HEK293 (cell line): Measurements from ENCODE around the gene LYL1.

Source experiments
- BCL11B ChIP-seq: fragments of 450-650 bp; formaldehyde crosslinking; IDR thresholded peaks from 2 replicates; pipeline ENCODE4 v1.5.1; 2016; ENCODE audit warnings: low read depth, missing biosample characterization, missing genetic modification characterization
- GLI2 ChIP-seq: fragments of 450-650 bp; formaldehyde crosslinking; IDR thresholded peaks from 2 replicates; pipeline ENCODE4; 2017; ENCODE audit warnings: missing biosample characterization, missing genetic modification characterization, low read depth, borderline replicate concordance
- KLF10 ChIP-seq: fragments of 450-650 bp; IDR thresholded peaks from 2 replicates; pipeline ENCODE4 v1.5.1; 2018; ENCODE audit warnings: missing biosample characterization, mild to moderate bottlenecking, missing genetic modification characterization
- KLF9 ChIP-seq: fragments of 450-650 bp; formaldehyde crosslinking; IDR thresholded peaks from 2 replicates; pipeline ENCODE4 v1.5.1; 2016; ENCODE audit warnings: missing biosample characterization, missing genetic modification characterization, low read depth
- RBAK ChIP-seq: fragments of 450-650 bp; formaldehyde crosslinking; IDR thresholded peaks from 2 replicates; pipeline ENCODE4 v1.5.1; 2016; ENCODE audit warnings: missing biosample characterization, missing genetic modification characterization
- TCF7L2 ChIP-seq: IDR thresholded peaks from 2 replicates; pipeline ENCODE4 v1.6.1; 2011; ENCODE audit warnings: low read depth, mild to moderate bottlenecking, inconsistent platforms, low read length, moderate library complexity, borderline replicate concordance
- WT1 ChIP-seq: fragments of 450-650 bp; formaldehyde crosslinking; IDR thresholded peaks from 2 replicates; pipeline ENCODE4 v1.5.1; 2016; ENCODE audit warnings: missing biosample characterization, missing genetic modification characterization
- YY1 ChIP-seq: fragments of 450-650 bp; formaldehyde crosslinking; IDR thresholded peaks from 2 replicates; pipeline ENCODE4 v1.5.1; 2018; ENCODE audit warnings: missing biosample characterization, missing genetic modification characterization
- YY2 ChIP-seq: fragments of 450-650 bp; formaldehyde crosslinking; IDR thresholded peaks from 2 replicates; pipeline ENCODE4 v1.5.1; 2016; ENCODE audit warnings: missing biosample characterization, missing genetic modification characterization
- ZBTB11 ChIP-seq: fragments of 450-650 bp; formaldehyde crosslinking; conservative IDR thresholded peaks from 2 replicates; pipeline ENCODE4 v1.5.1; 2016; ENCODE audit warnings: low read depth, missing biosample characterization, missing genetic modification characterization
- ZBTB17 ChIP-seq: fragments of 450-650 bp; formaldehyde crosslinking; IDR thresholded peaks from 2 replicates; pipeline ENCODE4 v1.5.1; 2016; ENCODE audit warnings: missing biosample characterization, missing genetic modification characterization
- ZEB2 ChIP-seq: fragments of 450-650 bp; formaldehyde crosslinking; IDR thresholded peaks from 2 replicates; pipeline ENCODE4 v1.5.1; 2016; ENCODE audit warnings: missing biosample characterization, missing genetic modification characterization
- ZFP3 ChIP-seq: fragments of 450-650 bp; formaldehyde crosslinking; IDR thresholded peaks from 2 replicates; pipeline ENCODE4 v1.5.1; 2016; ENCODE audit warnings: low read depth, missing biosample characterization, missing genetic modification characterization
- ZNF10 ChIP-seq: fragments of 450-650 bp; formaldehyde crosslinking; IDR thresholded peaks from 2 replicates; pipeline ENCODE4 v1.5.1; 2017; ENCODE audit warnings: missing biosample characterization, missing genetic modification characterization
- ZNF146 ChIP-seq: fragments of 450-650 bp; formaldehyde crosslinking; IDR thresholded peaks from 2 replicates; pipeline ENCODE4 v1.5.1; 2016; ENCODE audit warnings: missing biosample characterization, missing genetic modification characterization
- ZNF211 ChIP-seq: fragments of 450-650 bp; formaldehyde crosslinking; IDR thresholded peaks from 2 replicates; pipeline ENCODE4 v1.5.1; 2016; ENCODE audit warnings: low read depth, missing biosample characterization, missing genetic modification characterization
- ZNF214 ChIP-seq: fragments of 450-650 bp; formaldehyde crosslinking; IDR thresholded peaks from 2 replicates; pipeline ENCODE4 v1.5.1; 2017; ENCODE audit warnings: missing biosample characterization, mild to moderate bottlenecking, missing genetic modification characterization, borderline replicate concordance
- ZNF24 ChIP-seq: fragments of 450-650 bp; formaldehyde crosslinking; IDR thresholded peaks from 2 replicates; pipeline ENCODE4 v1.5.1; 2016; ENCODE audit warnings: missing biosample characterization, missing genetic modification characterization
- ZNF292 ChIP-seq: fragments of 450-650 bp; formaldehyde crosslinking; IDR thresholded peaks from 2 replicates; pipeline ENCODE4 v1.5.1; 2016; ENCODE audit warnings: low read depth, missing biosample characterization, missing genetic modification characterization, borderline replicate concordance
- ZNF48 ChIP-seq: fragments of 450-650 bp; formaldehyde crosslinking; IDR thresholded peaks from 2 replicates; pipeline ENCODE4 v1.5.1; 2016; ENCODE audit warnings: missing biosample characterization, missing genetic modification characterization
- ZNF558 ChIP-seq: fragments of 450-650 bp; formaldehyde crosslinking; IDR thresholded peaks from 2 replicates; pipeline ENCODE4 v1.5.1; 2016; ENCODE audit warnings: missing biosample characterization, missing genetic modification characterization
- ZNF623 ChIP-seq: fragments of 450-650 bp; formaldehyde crosslinking; IDR thresholded peaks from 2 replicates; pipeline ENCODE4 v1.5.1; 2016; ENCODE audit warnings: missing biosample characterization, missing genetic modification characterization
- ZNF624 ChIP-seq: fragments of 450-650 bp; formaldehyde crosslinking; IDR thresholded peaks from 2 replicates; pipeline ENCODE4 v1.5.1; 2017; ENCODE audit warnings: missing biosample characterization, missing genetic modification characterization
- ZNF645 ChIP-seq: fragments of 450-650 bp; formaldehyde crosslinking; IDR thresholded peaks from 2 replicates; pipeline ENCODE4; 2016; ENCODE audit warnings: missing biosample characterization, missing genetic modification characterization
- ZNF658 ChIP-seq: fragments of 450-650 bp; formaldehyde crosslinking; IDR thresholded peaks from 2 replicates; pipeline ENCODE4; 2016; ENCODE audit warnings: missing biosample characterization, missing genetic modification characterization
- ZNF701 ChIP-seq: fragments of 450-650 bp; formaldehyde crosslinking; IDR thresholded peaks from 2 replicates; pipeline ENCODE4 v1.5.1; 2016; ENCODE audit warnings: missing biosample characterization, missing genetic modification characterization
- ZNF768 ChIP-seq: fragments of 450-650 bp; formaldehyde crosslinking; IDR thresholded peaks from 2 replicates; pipeline ENCODE4 v1.5.1; 2018; ENCODE audit warnings: missing biosample characterization, mild to moderate bottlenecking, missing genetic modification characterization
- ZSCAN16 ChIP-seq: fragments of 450-650 bp; formaldehyde crosslinking; IDR thresholded peaks from 2 replicates; pipeline ENCODE4 v1.5.1; 2016; ENCODE audit warnings: missing biosample characterization, missing genetic modification characterization
- ZSCAN4 ChIP-seq: fragments of 450-650 bp; formaldehyde crosslinking; IDR thresholded peaks from 2 replicates; pipeline ENCODE4 v1.5.1; 2017; ENCODE audit warnings: missing biosample characterization, missing genetic modification characterization
- TF ChIP-seq, protein P1 (sequence below): fragments of 450-650 bp; formaldehyde crosslinking; IDR thresholded peaks from 2 replicates; pipeline ENCODE4 v1.5.1; 2017; ENCODE audit warnings: missing biosample characterization, mild to moderate bottlenecking, missing genetic modification characterization, moderate library complexity
- TF ChIP-seq, protein P2 (sequence below): fragments of 450-650 bp; formaldehyde crosslinking; IDR thresholded peaks from 2 replicates; pipeline ENCODE4 v1.5.1; 2016; ENCODE audit warnings: missing biosample characterization, missing genetic modification characterization
- TF ChIP-seq, protein P3 (sequence below): fragments of 450-650 bp; IDR thresholded peaks from 2 replicates; pipeline ENCODE4 v1.5.1; 2018; ENCODE audit warnings: missing biosample characterization, missing genetic modification characterization

LYL1 gene

GRCh38 chr19:13055213-13056051 lies 47.2 kb downstream of the LYL1 start (continued):
- no peak for TF ChIP-seq ZNF214 (tag by site-specific recombination)
- TF ChIP-seq ZSCAN4 (tag by site-specific recombination), result no peak
- TF ChIP-seq ZSCAN16 (tag by site-specific recombination), result no peak
- TF ChIP-seq, protein P1, sequence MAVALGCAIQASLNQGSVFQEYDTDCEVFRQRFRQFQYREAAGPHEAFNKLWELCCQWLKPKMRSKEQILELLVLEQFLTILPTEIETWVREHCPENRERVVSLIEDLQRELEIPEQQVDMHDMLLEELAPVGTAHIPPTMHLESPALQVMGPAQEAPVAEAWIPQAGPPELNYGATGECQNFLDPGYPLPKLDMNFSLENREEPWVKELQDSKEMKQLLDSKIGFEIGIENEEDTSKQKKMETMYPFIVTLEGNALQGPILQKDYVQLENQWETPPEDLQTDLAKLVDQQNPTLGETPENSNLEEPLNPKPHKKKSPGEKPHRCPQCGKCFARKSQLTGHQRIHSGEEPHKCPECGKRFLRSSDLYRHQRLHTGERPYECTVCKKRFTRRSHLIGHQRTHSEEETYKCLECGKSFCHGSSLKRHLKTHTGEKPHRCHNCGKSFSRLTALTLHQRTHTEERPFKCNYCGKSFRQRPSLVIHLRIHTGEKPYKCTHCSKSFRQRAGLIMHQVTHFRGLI (tag by site-specific recombination), result no peak
- no peak for TF ChIP-seq YY2 (tag by site-specific recombination)
- TF ChIP-seq ZNF211 (tag by site-specific recombination), result no peak
- no peak for TF ChIP-seq GLI2
- TF ChIP-seq YY1 (tag by site-specific recombination), result no peak
- TF ChIP-seq BCL11B (tag by site-specific recombination), result no peak
- TF ChIP-seq WT1 (tag by site-specific recombination), result peak; percentile 74
- no peak for TF ChIP-seq ZNF558 (tag by site-specific recombination)
- no peak for TF ChIP-seq ZNF701 (tag by site-specific recombination)
- TF ChIP-seq ZNF624 (tag by site-specific recombination), result no peak
- no peak for TF ChIP-seq ZNF768 (tag by site-specific recombination)
- TF ChIP-seq ZNF10 (tag by site-specific recombination), result no peak
- TF ChIP-seq ZNF645 (tag by site-specific recombination), result no peak
- TF ChIP-seq ZNF24, result no peak
- no peak for TF ChIP-seq ZNF658 (tag by site-specific recombination)
- no peak for TF ChIP-seq ZBTB11 (tag by site-specific recombination)
- TF ChIP-seq KLF9 (tag by site-specific recombination), result no peak
- TF ChIP-seq, protein P2, sequence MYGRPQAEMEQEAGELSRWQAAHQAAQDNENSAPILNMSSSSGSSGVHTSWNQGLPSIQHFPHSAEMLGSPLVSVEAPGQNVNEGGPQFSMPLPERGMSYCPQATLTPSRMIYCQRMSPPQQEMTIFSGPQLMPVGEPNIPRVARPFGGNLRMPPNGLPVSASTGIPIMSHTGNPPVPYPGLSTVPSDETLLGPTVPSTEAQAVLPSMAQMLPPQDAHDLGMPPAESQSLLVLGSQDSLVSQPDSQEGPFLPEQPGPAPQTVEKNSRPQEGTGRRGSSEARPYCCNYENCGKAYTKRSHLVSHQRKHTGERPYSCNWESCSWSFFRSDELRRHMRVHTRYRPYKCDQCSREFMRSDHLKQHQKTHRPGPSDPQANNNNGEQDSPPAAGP (tag by site-specific recombination), result peak; percentile 78
- no peak for TF ChIP-seq RBAK (tag by site-specific recombination)
- TF ChIP-seq KLF10 (tag by site-specific recombination), result no peak
- TF ChIP-seq ZNF146 (tag by site-specific recombination), result no peak
- no peak for TF ChIP-seq ZFP3
- TF ChIP-seq ZNF623 (tag by site-specific recombination), result no peak
- TF ChIP-seq TCF7L2, result no peak
- peak; percentile 67 for TF ChIP-seq ZEB2 (tag by site-specific recombination)
- no peak for TF ChIP-seq ZNF292 (tag by site-specific recombination)
- no peak for TF ChIP-seq ZNF48
- TF ChIP-seq ZBTB17 (tag by site-specific recombination), result no peak
- TF ChIP-seq, protein P3, sequence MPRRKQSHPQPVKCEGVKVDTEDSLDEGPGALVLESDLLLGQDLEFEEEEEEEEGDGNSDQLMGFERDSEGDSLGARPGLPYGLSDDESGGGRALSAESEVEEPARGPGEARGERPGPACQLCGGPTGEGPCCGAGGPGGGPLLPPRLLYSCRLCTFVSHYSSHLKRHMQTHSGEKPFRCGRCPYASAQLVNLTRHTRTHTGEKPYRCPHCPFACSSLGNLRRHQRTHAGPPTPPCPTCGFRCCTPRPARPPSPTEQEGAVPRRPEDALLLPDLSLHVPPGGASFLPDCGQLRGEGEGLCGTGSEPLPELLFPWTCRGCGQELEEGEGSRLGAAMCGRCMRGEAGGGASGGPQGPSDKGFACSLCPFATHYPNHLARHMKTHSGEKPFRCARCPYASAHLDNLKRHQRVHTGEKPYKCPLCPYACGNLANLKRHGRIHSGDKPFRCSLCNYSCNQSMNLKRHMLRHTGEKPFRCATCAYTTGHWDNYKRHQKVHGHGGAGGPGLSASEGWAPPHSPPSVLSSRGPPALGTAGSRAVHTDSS (tag by site-specific recombination), result no peak
